Measurements from ENCODE around the gene MN1.

Gene MN1

DNA sequence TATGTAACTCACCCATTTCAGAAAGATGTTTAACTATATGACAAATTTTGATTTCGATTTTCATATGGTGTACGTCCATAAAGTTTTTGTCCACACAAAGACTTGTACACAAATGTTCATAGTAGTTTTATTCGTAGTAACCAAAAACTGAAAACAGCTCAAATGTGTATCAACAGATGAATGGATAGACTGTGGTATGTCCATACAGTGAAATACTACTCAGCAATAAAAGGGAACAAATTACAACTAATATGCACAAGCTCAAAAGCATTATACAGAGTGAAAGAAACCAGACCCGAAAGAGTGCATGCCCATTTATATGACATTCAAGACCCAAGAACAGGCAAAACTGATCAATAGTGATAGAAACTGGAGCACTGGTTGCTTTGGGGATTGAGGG lies 64.0 kb downstream of the MN1 start:
- H3K9ac ChIP-seq (ENCODE audit: low read length) = no peak overlapping the region
- no peaks in the 10 kb centered on the region for H3K27me3 ChIP-seq (ENCODE audit: control insufficient read depth, insufficient read depth, low read length)
- no peak overlapping the region for H3K27ac ChIP-seq (ENCODE audit: low read length)
- H3K9me3 ChIP-seq (ENCODE audit: control insufficient read depth, low read depth, low read length) = peaks cover 9% of the 10 kb centered on the region
- H3K36me3 ChIP-seq (ENCODE audit: control insufficient read depth, low read depth, low read length) = peaks cover 12% of the 10 kb centered on the region
- no peak overlapping the region for H3K4me3 ChIP-seq (ENCODE audit: low read length)
- peaks cover 4% of the 10 kb centered on the region for H3K4me1 ChIP-seq (ENCODE audit: control insufficient read depth, low read depth, low read length)

DNA sequence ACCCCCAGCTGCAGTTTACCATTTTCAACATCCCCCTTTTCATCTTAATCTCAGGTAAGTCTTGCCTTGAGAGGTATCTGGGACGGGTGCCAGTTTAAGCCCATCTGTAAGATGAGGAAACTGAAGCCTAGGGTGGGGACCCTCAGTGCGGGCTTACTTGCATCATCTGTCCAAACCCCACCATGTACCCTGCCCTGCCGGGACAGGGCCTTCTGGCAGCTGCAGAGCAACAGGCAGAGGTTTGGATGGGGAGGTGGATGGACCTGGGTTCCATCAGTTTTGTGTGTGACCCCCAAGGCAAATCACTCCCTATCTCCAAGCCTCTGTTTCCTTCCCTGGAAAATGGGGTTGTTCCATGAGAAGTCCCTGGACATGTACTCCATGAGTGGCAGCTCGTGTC lies 67.5 kb downstream of the MN1 start:
- H3K4me3 ChIP-seq (ENCODE audit: low read length) = no peak overlapping the region
- H3K27me3 ChIP-seq (ENCODE audit: control insufficient read depth, insufficient read depth, low read length) = no peaks in the 10 kb centered on the region
- peaks cover under 1% of the 10 kb centered on the region for H3K4me1 ChIP-seq (ENCODE audit: control insufficient read depth, low read depth, low read length)
- H3K9me3 ChIP-seq (ENCODE audit: control insufficient read depth, low read depth, low read length) = peaks cover 9% of the 10 kb centered on the region
- H3K27ac ChIP-seq (ENCODE audit: low read length) = no peak overlapping the region
- no peak overlapping the region for H3K9ac ChIP-seq (ENCODE audit: low read length)
- H3K36me3 ChIP-seq (ENCODE audit: control insufficient read depth, low read depth, low read length) = peaks cover 12% of the 10 kb centered on the region

DNA sequence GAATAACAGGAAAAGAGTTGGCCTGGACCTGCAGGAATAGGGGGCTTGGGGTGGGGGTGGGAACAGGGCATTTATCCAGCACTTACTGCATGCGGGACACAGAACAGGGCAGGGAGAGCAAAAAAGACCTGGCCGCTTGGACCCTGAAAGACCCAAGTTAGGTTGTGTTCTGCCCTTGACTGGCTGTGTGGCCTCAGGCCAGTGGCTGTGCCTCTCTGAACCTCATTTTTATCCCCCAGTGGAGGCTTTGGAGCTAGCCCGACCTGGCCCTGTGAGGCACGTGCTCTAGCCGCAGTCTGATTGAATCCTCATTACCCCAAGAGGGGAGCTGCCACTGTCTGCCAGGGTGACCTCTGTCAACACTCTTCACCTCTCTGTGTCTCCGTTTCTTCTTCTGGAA lies 68.7 kb downstream of the MN1 start:
- Histone ChIP-seq H3K9ac (ENCODE audit: low read length) (no peak overlapping the region), H3K4me1 (ENCODE audit: control insufficient read depth, low read depth, low read length) (peaks cover 8% of the 10 kb centered on the region), H3K36me3 (ENCODE audit: control insufficient read depth, low read depth, low read length) (peaks cover 12% of the 10 kb centered on the region), H3K9me3 (ENCODE audit: control insufficient read depth, low read depth, low read length) (peaks cover 7% of the 10 kb centered on the region), H3K27ac (ENCODE audit: low read length) (no peak overlapping the region), H3K27me3 (ENCODE audit: control insufficient read depth, insufficient read depth, low read length) (no peaks in the 10 kb centered on the region), H3K4me3 (ENCODE audit: low read length) (no peak overlapping the region)

DNA sequence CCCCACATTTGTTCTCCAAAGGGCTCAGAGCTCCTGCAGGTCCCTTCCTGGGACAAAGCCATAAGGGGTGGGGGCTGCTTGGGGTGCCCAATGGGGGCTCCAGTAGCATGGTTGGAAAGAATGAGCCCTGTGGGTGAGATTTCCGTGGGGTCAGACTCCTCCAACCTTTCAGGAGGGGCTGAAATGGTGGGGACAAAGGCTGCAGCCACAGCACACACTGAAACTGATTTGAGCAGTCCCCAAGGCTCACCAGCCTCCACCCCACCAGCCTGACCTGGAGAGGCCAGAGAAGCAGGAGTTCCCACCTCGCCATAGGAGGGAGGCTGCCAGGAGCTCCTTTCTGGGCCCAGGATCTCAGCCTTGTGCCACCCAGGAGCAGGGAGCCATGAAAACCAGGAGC lies 69.2 kb downstream of the MN1 start:
- Histone ChIP-seq H3K4me3 (ENCODE audit: low read length) (no peak overlapping the region), H3K9ac (ENCODE audit: low read length) (no peak overlapping the region), H3K27ac (ENCODE audit: low read length) (no peak overlapping the region), H3K9me3 (ENCODE audit: control insufficient read depth, low read depth, low read length) (peaks cover 2% of the 10 kb centered on the region), H3K27me3 (ENCODE audit: control insufficient read depth, insufficient read depth, low read length) (no peaks in the 10 kb centered on the region), H3K36me3 (ENCODE audit: control insufficient read depth, low read depth, low read length) (peaks cover 8% of the 10 kb centered on the region), H3K4me1 (ENCODE audit: control insufficient read depth, low read depth, low read length) (peaks cover 12% of the 10 kb centered on the region)

DNA sequence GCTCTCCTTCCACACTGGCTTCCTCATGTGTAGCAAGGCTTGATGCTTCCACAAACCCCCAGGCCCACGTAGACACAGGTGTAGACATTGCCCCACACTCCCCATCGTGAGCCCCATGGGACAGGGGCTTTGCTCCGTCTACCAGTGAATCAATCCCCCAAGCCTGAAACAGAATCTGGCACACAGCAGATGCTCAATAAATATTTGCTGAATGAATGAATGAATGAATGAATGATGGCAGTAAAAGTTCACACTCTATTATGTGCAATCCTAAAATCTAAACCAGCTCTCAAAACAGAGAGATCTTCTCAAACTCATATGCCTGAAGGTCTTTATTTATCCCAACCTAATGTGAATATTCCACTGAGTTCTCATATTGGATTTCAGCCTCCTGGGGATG lies 69.9 kb downstream of the MN1 start:
- no peaks in the 10 kb centered on the region for H3K9me3 ChIP-seq (ENCODE audit: control insufficient read depth, low read depth, low read length)
- peaks cover 8% of the 10 kb centered on the region for H3K36me3 ChIP-seq (ENCODE audit: control insufficient read depth, low read depth, low read length)
- no peaks in the 10 kb centered on the region for H3K27me3 ChIP-seq (ENCODE audit: control insufficient read depth, insufficient read depth, low read length)
- peaks cover 17% of the 10 kb centered on the region for H3K4me1 ChIP-seq (ENCODE audit: control insufficient read depth, low read depth, low read length)
- H3K4me3 ChIP-seq (ENCODE audit: low read length) = no peak overlapping the region
- H3K27ac ChIP-seq (ENCODE audit: low read length) = no peak overlapping the region
- no peak overlapping the region for H3K9ac ChIP-seq (ENCODE audit: low read length)

DNA sequence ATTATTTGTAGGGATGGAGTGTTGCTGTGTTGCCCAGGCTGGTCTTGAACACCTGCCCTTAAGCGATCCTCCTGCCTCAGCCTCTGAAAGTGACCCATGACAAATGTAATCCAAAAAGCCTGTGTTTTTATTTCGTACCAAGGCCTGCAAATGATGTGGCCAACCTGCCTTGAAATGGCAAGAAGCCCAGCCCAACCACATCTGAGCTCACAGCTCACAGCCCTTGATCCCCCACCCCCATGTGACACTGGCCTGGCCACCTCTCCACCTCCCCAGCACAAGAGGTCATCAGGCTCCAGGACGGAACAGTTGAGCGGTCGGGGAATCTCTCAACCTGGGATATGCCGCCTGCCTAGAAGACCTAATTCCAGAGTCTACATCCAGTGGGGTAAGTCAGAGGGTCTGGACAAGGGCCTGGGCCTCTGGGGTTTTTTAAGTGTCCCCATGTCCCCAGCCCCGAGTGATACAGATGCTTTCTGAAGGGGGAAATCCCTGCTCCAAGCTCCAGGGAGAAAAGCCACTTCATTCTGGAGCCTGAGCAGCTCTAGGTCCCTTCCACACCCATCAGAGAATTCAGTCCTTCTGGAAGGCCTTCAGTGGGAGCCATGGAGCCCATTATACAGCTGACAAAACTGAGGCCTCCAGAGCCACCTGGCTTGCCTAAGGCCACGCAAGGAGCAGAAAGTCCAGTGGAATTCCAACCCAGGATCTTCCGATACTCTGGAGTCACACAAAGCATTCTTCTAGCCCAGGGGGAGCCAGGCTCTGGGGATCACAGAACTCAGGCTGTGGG lies 70.7 kb downstream of the MN1 start:
- Histone ChIP-seq H3K9me3 (ENCODE audit: control insufficient read depth, low read depth, low read length) (no peaks in the 10 kb centered on the region), H3K27me3 (ENCODE audit: control insufficient read depth, insufficient read depth, low read length) (no peaks in the 10 kb centered on the region), H3K9ac (ENCODE audit: low read length) (no peak overlapping the region), H3K36me3 (ENCODE audit: control insufficient read depth, low read depth, low read length) (peaks cover under 1% of the 10 kb centered on the region), H3K4me3 (ENCODE audit: low read length) (no peak overlapping the region), H3K4me1 (ENCODE audit: control insufficient read depth, low read depth, low read length) (peaks cover 17% of the 10 kb centered on the region), H3K27ac (ENCODE audit: low read length) (no peak overlapping the region)

DNA sequence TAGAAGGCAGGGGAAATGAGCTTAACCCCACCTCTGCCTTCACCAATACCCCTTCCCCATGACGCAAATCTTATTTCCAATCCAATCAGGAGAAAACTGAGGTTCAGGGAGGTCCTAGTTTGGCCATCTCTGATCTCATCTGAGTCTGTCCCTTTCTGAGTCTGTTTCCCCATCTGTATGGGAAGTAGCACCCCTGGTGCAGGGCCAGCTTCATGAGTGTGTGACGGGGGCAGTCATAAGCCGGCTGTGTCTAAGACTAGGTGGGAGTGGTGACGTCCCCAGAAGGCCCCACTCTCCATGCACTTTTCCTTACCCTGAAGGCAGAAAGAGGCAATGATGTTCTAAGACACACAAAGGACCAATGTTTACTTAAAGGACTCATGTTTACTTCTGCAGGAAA lies 72.3 kb downstream of the MN1 start:
- Histone ChIP-seq H3K9ac (ENCODE audit: low read length) (no peak overlapping the region), H3K27me3 (ENCODE audit: control insufficient read depth, insufficient read depth, low read length) (no peaks in the 10 kb centered on the region), H3K27ac (ENCODE audit: low read length) (no peak overlapping the region)

DNA sequence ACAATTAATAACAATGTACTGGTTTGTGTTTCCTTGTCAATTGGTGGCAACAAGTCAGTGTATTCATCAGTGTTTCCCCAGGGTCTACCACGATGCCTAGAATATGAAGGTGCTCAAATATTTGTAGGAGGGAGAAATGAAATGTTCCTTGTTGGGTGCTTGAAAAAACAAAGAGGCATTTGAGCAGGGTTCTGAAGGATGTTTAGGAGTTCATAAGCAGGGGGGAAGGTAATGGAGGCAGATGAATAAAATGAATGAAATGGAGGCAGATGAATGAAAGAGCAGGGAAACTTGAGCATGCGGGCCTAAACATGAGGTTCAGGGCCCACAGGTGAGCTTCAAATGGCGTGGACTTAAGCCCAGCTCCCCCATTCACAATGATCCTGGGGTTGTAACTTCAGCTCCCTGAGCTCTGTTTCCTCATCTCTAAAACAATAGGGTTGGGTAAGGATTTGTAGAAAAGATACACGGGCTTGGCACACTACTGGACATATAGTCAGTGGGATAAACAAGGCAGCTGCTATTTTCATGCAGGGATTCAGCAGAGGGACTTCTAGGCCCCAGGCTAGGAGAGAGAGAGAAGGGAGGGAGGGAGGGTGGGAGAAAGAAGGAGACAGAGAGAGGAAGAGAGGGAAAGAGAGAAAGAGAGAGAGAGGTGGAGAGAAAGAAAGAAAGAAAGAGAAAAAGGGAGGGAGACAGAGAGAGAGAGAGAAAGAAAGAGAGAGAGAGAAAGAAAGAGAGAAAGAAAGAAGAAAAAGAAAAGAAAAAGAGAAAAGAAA lies 73.7 kb downstream of the MN1 start:
- Histone ChIP-seq H3K27ac (ENCODE audit: low read length) (no peak overlapping the region), H3K27me3 (ENCODE audit: control insufficient read depth, insufficient read depth, low read length) (no peaks in the 10 kb centered on the region), H3K9me3 (ENCODE audit: control insufficient read depth, low read depth, low read length) (no peaks in the 10 kb centered on the region), H3K9ac (ENCODE audit: low read length) (no peak overlapping the region), H3K36me3 (ENCODE audit: control insufficient read depth, low read depth, low read length) (no peaks in the 10 kb centered on the region), H3K4me3 (ENCODE audit: low read length) (no peak overlapping the region), H3K4me1 (ENCODE audit: control insufficient read depth, low read depth, low read length) (peaks cover 17% of the 10 kb centered on the region)

More for the DNA sequence above, 72.3 kb downstream of the MN1 start:
- H3K4me3 ChIP-seq (ENCODE audit: low read length) = no peak overlapping the region
- no peaks in the 10 kb centered on the region for H3K9me3 ChIP-seq (ENCODE audit: control insufficient read depth, low read depth, low read length)
- H3K4me1 ChIP-seq (ENCODE audit: control insufficient read depth, low read depth, low read length) = peaks cover 17% of the 10 kb centered on the region
- H3K36me3 ChIP-seq (ENCODE audit: control insufficient read depth, low read depth, low read length) = no peaks in the 10 kb centered on the region

DNA sequence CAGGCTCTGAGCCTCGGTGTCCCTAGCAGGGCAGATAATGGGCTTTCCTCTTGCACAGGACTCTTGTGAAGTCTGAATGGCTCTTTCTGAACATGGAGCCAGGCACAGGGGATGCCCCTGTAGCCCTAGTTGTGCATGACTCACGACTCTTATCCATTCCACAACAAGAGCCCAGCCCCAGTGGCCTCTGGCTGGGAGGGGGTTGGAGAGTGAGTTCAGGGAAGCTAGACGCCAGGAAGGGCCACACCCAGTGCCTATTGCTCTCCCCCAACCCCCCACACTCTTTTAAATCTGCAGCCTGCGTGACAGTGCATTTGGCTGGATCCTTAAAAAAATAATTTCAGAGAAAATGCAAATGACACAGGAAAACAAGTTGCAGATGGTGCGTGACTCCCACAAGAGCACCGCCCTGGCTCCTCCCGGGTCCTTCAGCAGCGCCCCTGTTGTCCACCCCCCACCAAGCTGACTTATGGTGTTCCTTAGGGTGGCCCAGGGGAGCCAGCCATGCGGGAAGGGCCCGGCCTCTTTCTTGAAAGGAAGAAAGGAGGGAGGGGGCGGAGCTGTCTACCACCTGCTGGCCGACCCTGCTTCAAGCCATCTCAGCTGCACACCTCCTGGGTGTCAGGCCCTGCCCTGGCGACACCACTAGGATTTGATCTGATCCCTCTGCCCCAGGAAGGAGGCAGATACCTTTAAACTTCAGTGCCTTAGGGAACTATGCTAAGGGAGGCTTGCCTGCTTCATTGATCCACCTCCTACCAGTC lies 74.7 kb downstream of the MN1 start:
- no peaks in the 10 kb centered on the region for H3K36me3 ChIP-seq (ENCODE audit: control insufficient read depth, low read depth, low read length)
- no peak overlapping the region for H3K4me3 ChIP-seq (ENCODE audit: low read length)
- H3K9me3 ChIP-seq (ENCODE audit: control insufficient read depth, low read depth, low read length) = no peaks in the 10 kb centered on the region
- H3K4me1 ChIP-seq (ENCODE audit: control insufficient read depth, low read depth, low read length) = peaks cover 17% of the 10 kb centered on the region
- H3K27me3 ChIP-seq (ENCODE audit: control insufficient read depth, insufficient read depth, low read length) = no peaks in the 10 kb centered on the region
- no peak overlapping the region for H3K27ac ChIP-seq (ENCODE audit: low read length)
- no peak overlapping the region for H3K9ac ChIP-seq (ENCODE audit: low read length)

DNA sequence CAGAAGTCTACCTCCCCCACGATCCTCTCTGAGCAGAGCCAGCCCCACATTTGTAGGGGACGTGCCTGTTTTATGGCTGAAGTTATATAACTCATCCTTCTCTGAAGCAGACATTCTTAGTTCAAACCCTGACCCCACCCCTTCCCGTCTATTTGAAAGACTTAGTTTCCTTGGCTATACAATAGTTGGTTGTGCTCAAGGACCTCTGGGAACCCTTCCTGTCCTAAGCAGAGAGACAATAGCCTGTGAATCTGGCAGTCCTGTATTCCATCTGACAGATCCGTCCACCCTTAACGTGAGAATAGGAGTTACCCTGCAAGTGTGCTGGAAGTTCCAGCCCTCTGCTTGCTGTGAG lies 75.2 kb downstream of the MN1 start:
- H3K27me3 ChIP-seq (ENCODE audit: control insufficient read depth, insufficient read depth, low read length) = no peaks in the 10 kb centered on the region
- H3K36me3 ChIP-seq (ENCODE audit: control insufficient read depth, low read depth, low read length) = no peaks in the 10 kb centered on the region
- peaks cover 17% of the 10 kb centered on the region for H3K4me1 ChIP-seq (ENCODE audit: control insufficient read depth, low read depth, low read length)
- H3K9me3 ChIP-seq (ENCODE audit: control insufficient read depth, low read depth, low read length) = no peaks in the 10 kb centered on the region
- no peak overlapping the region for H3K27ac ChIP-seq (ENCODE audit: low read length)
- H3K9ac ChIP-seq (ENCODE audit: low read length) = no peak overlapping the region
- H3K4me3 ChIP-seq (ENCODE audit: low read length) = no peak overlapping the region

DNA sequence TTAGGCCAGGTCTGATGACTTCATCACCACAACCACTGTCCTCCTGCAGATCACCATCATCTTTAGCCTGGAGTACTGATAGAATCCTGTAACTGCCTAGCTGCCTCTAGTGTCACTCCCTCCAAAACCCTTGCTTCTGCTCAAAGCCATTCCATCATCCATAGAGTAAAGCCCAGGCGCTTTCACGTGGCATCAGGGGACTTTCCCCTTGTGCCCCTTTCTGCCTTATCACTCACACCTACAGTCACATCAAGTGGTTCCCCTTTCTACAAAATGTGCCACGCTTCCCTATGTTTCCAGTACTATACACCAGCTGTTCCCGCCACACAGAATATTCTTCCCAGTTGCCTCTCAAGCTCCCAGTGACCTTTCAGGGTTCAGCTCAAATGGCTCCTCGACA lies 75.9 kb downstream of the MN1 start:
- no peaks in the 10 kb centered on the region for H3K36me3 ChIP-seq (ENCODE audit: control insufficient read depth, low read depth, low read length)
- H3K9ac ChIP-seq (ENCODE audit: low read length) = no peak overlapping the region
- no peaks in the 10 kb centered on the region for H3K27me3 ChIP-seq (ENCODE audit: control insufficient read depth, insufficient read depth, low read length)
- H3K4me1 ChIP-seq (ENCODE audit: control insufficient read depth, low read depth, low read length) = peaks cover 17% of the 10 kb centered on the region
- H3K4me3 ChIP-seq (ENCODE audit: low read length) = no peak overlapping the region
- H3K27ac ChIP-seq (ENCODE audit: low read length) = no peak overlapping the region
- no peaks in the 10 kb centered on the region for H3K9me3 ChIP-seq (ENCODE audit: control insufficient read depth, low read depth, low read length)
